Measurements from ENCODE around the gene PROM1. TPM values are rescaled to one million over a fixed set of nuclear protein-coding genes. Genes with fewer than 3 reads are reported as not detected.

Gene PROM1
- total RNA-seq, 5 donors from 2014 or later (not counting 1 experiment from before 2014, with no cell fraction given): 0.38 to 2.0 (median 1.4) TPM

DNA sequence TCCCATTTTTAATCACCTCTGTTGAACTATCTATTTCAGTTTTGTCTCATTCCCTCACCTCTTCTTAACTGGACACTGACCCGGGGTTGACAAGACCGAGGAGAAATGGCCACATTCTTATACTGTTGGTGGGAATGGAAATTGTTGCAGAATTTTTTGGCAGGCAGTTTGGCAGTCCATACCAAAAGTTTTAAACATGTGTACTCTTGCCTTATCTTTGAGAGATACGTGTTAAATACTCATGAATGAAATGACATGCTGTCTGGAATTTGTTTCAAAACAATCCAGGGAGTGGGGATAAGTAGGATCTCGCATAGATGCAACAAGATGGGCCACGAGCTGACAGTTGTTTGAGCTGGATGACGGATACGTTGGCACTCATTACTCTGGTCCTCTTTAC is 157.3 kb downstream of the PROM1 start:
- ATAC-seq (replicated peaks in 1 of 4): no peak
- H3K4me3 ChIP-seq (ENCODE audit: control insufficient read depth in 1 of 2, extremely low read depth in 1 of 2, low read length in 1 of 2): no peak overlapping the region
- WGBS (ENCODE audit: insufficient coverage): 67% methylated on average over 1 of the region's 7 CpGs
- H3K27me3 ChIP-seq (replicated peaks in 1 of 2; ENCODE audit: control insufficient read depth in 2 of 2, extremely low read depth in 1 of 2, insufficient read depth in 2 of 2, low read length in 1 of 2): peaks cover 0 to 14% of the 10 kb centered on the region in 2 experiments
- Mint-ChIP-seq H3K4me3 (no peak overlapping the region), H3K27me3 (peaks cover 11 to 22% of the 10 kb centered on the region in 2 donors), H3K9me3 (no peaks in the 10 kb centered on the region), H3K4me1 (peaks cover 0 to 8% (median 0%) of the 10 kb centered on the region in 3 donors), H3K36me3 (no peaks in the 10 kb centered on the region), H3K27ac (no peak overlapping the region)
- peaks cover 0 to 2% of the 10 kb centered on the region in 2 experiments for H3K4me1 ChIP-seq (ENCODE audit: control insufficient read depth in 1 of 2, extremely low read depth in 1 of 2, insufficient read depth in 2 of 2, low read length in 2 of 2)
- no peak for DNase-seq
- POLR2A ChIA-PET: no interaction called here
- H3K36me3 ChIP-seq (ENCODE audit: control insufficient read depth in 2 of 2, extremely low read depth in 1 of 2, insufficient read depth in 1 of 2, low read length in 1 of 2): no peaks in the 10 kb centered on the region
- no peak overlapping the region for H3K27ac ChIP-seq (ENCODE audit: low read length)
- CTCF ChIA-PET: interaction anchor here in 1 of 2 donors (0.7 kb wide), 1 partner anchor 551 kb away, joined by 3 read pairs; no protein-coding TSS in a partner anchor
- H3K9me3 ChIP-seq: no peaks in the 10 kb centered on the region

DNA sequence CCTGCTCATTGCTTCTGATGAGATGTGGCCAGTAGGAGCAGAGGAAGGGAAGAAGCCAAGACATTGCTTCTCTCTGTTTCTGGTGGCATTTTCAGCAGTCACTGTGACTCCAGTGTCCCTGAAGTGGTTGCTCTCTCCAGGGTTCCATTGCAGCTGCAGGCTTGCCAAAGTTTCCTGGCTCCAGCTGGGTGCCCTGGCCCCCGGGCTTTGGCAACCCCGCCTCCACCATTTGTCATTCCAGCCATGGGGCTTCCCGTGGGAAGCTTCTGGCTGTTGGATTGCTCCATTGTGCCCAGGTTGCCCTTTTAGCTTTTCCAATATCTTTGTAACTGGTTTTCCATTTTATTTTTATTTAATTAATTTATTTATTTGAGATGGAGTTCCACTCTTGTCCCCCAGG is 158.0 kb downstream of the PROM1 start:
- Histone ChIP-seq H3K4me3 (ENCODE audit: control insufficient read depth in 1 of 2, extremely low read depth in 1 of 2, low read length in 1 of 2) (no peak overlapping the region), H3K36me3 (ENCODE audit: control insufficient read depth in 2 of 2, extremely low read depth in 1 of 2, insufficient read depth in 1 of 2, low read length in 1 of 2) (no peaks in the 10 kb centered on the region), H3K27ac (ENCODE audit: low read length) (no peak overlapping the region), H3K9me3 (no peaks in the 10 kb centered on the region), H3K4me1 (ENCODE audit: control insufficient read depth in 1 of 2, extremely low read depth in 1 of 2, insufficient read depth in 2 of 2, low read length in 2 of 2) (peaks cover 0 to 2% of the 10 kb centered on the region in 2 experiments), H3K27me3 (replicated peaks in 1 of 2; ENCODE audit: control insufficient read depth in 2 of 2, extremely low read depth in 1 of 2, insufficient read depth in 2 of 2, low read length in 1 of 2) (peaks cover 0 to 14% of the 10 kb centered on the region in 2 experiments)
- H3K9me3 Mint-ChIP-seq: no peaks in the 10 kb centered on the region
- DNase-seq (no peak), ATAC-seq (replicated peaks in 1 of 4) (no peak)
- no peaks in the 10 kb centered on the region for H3K36me3 Mint-ChIP-seq
- no peak overlapping the region for H3K27ac Mint-ChIP-seq
- POLR2A ChIA-PET: no interaction called here
- CTCF ChIA-PET: interaction anchor here in 1 of 2 donors (0.9 kb wide), 1 partner anchor 208 kb away, joined by 3 read pairs; no protein-coding TSS in a partner anchor
- WGBS (ENCODE audit: insufficient coverage): no CpG with 5 or more reads among the region's 3 CpGs
- H3K4me1 Mint-ChIP-seq: peaks cover 0 to 7% (median 0%) of the 10 kb centered on the region in 3 donors
- no peak overlapping the region for H3K4me3 Mint-ChIP-seq
- peaks cover 13 to 16% of the 10 kb centered on the region in 2 donors for H3K27me3 Mint-ChIP-seq

DNA sequence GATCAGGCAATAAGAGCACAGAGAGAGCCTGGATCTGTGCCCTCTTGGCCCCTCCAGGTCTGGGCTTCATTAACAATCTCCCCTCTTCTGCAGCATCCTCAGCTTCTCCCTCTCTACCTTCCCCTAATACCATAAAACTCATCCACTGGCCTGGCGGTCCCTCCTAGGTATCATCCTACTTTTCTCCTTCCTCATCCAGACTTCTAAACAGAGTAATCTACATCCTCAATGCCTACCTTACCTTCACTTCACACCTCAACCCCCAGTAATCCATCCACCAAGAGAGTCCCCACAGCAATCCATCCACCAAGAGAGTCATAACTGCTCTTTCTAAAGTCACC is 162.3 kb downstream of the PROM1 start:
- no peak for ATAC-seq (replicated peaks in 1 of 4)
- Mint-ChIP-seq H3K4me1 (no peaks in the 10 kb centered on the region), H3K36me3 (no peaks in the 10 kb centered on the region), H3K4me3 (no peak overlapping the region), H3K27me3 (peaks cover 16 to 24% of the 10 kb centered on the region in 2 donors), H3K9me3 (no peaks in the 10 kb centered on the region), H3K27ac (no peak overlapping the region)
- Histone ChIP-seq H3K27ac (ENCODE audit: low read length) (no peak overlapping the region), H3K36me3 (ENCODE audit: control insufficient read depth in 2 of 2, extremely low read depth in 1 of 2, insufficient read depth in 1 of 2, low read length in 1 of 2) (no peaks in the 10 kb centered on the region), H3K4me3 (ENCODE audit: control insufficient read depth in 1 of 2, extremely low read depth in 1 of 2, low read length in 1 of 2) (no peak overlapping the region), H3K9me3 (no peaks in the 10 kb centered on the region), H3K4me1 (ENCODE audit: control insufficient read depth in 1 of 2, extremely low read depth in 1 of 2, insufficient read depth in 2 of 2, low read length in 2 of 2) (no peaks in the 10 kb centered on the region), H3K27me3 (replicated peaks in 1 of 2; ENCODE audit: control insufficient read depth in 2 of 2, extremely low read depth in 1 of 2, insufficient read depth in 2 of 2, low read length in 1 of 2) (peaks cover 0 to 12% of the 10 kb centered on the region in 2 experiments)
- no peak for DNase-seq
- WGBS (ENCODE audit: insufficient coverage): 94% methylated on average over 1 of the region's 1 CpG
- POLR2A ChIA-PET: no interaction called here
- CTCF ChIA-PET: interaction anchor here in 1 of 2 donors (0.6 to 1.3 kb wide), 2 partner anchors 8 to 393 kb away, joined by 3 to 4 read pairs; no protein-coding TSS in a partner anchor

DNA sequence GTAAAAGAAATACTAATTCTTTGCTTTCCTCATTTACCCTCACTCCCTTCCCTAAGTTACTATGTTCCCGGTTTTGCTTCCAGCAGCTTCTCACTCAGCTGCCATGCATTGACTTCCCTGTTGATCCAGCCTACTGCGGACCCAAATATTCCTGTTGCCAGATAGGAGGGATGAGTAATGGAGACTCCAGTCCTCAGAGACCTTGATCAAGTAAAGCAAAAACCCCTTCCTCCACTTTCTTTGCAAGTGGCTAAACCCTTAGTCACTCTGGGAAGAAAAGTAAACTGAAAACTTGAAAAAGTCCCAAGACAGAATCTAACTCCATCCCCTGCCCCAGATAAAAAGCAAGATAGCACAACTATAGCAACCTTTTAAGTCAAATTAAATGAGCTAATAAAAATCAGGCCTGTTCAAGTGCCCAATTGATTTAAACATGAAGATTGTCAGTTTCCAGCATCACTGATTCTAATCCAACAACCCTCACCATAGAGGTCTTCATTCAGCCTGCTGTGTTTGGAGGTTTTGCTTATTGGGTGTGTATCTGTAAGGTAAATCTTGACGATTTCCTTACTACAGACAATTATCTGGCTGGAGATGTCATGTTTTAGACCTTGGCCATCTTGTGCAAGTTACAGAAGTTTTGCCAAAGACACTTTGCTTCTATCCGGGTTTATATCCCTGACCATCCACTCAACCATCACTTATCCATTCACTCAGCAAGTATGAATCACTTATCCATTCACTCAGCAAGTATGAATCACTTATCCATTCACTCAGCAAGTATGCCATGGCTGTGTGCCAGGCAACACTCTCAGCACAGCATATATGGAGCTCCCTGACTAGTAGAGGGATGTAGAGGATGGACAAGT is 162.9 kb downstream of the PROM1 start:
- Histone ChIP-seq H3K36me3 (ENCODE audit: control insufficient read depth in 2 of 2, extremely low read depth in 1 of 2, insufficient read depth in 1 of 2, low read length in 1 of 2) (no peaks in the 10 kb centered on the region), H3K27ac (ENCODE audit: low read length) (no peak overlapping the region), H3K4me1 (ENCODE audit: control insufficient read depth in 1 of 2, extremely low read depth in 1 of 2, insufficient read depth in 2 of 2, low read length in 2 of 2) (no peaks in the 10 kb centered on the region), H3K9me3 (no peaks in the 10 kb centered on the region), H3K27me3 (replicated peaks in 1 of 2; ENCODE audit: control insufficient read depth in 2 of 2, extremely low read depth in 1 of 2, insufficient read depth in 2 of 2, low read length in 1 of 2) (peaks cover 0 to 13% of the 10 kb centered on the region in 2 experiments), H3K4me3 (ENCODE audit: control insufficient read depth in 1 of 2, extremely low read depth in 1 of 2, low read length in 1 of 2) (no peak overlapping the region)
- H3K27me3 Mint-ChIP-seq: peaks cover 14 to 23% of the 10 kb centered on the region in 2 donors
- ChIA-PET POLR2A (no interaction called here), CTCF (no interaction called here)
- no peak overlapping the region for H3K4me3 Mint-ChIP-seq
- no peaks in the 10 kb centered on the region for H3K4me1 Mint-ChIP-seq
- 100% methylated on average over 1 of the region's 4 CpGs for WGBS (ENCODE audit: insufficient coverage)
- no peak for DNase-seq
- ATAC-seq (replicated peaks in 1 of 4): no peak
- no peaks in the 10 kb centered on the region for H3K36me3 Mint-ChIP-seq
- no peak overlapping the region for H3K27ac Mint-ChIP-seq
- H3K9me3 Mint-ChIP-seq: peaks cover 0 to 3% (median 3%) of the 10 kb centered on the region in 3 donors

DNA sequence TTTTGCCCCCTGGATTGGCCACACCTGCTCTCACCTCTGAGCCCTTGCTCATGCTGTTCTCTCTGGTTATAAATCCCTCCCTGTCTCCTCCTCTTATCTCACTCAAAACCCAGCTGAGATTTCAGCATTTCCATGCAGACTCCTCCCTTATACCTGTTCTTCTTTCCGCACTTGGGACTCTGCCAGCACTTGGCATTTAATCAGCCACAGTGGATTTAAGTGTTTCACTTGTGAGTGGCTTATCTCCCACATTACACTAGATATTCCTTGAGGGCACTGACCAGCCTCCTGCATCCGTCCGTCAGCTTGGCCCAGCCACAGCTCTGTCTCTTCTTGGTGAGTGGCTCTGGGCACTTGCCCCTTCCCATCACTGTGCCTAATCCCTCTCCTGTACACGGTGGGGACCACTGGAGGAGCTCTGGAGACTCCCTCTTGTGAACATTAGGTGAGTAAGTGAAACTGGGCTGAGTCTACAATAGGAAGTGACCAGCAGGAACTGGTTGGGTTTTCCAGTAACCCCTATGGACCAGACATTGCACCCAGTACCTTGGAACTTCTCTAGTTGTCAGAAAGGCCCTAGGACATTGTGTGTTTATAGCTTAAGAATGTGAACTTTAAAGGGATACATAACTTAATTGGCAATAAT is 165.2 kb downstream of the PROM1 start:
- no peak for ATAC-seq (replicated peaks in 1 of 4)
- 100% methylated on average over 2 of the region's 4 CpGs for WGBS (ENCODE audit: insufficient coverage)
- peaks cover 15 to 27% of the 10 kb centered on the region in 2 donors for H3K27me3 Mint-ChIP-seq
- Histone ChIP-seq H3K4me3 (ENCODE audit: control insufficient read depth in 1 of 2, extremely low read depth in 1 of 2, low read length in 1 of 2) (no peak overlapping the region), H3K4me1 (ENCODE audit: control insufficient read depth in 1 of 2, extremely low read depth in 1 of 2, insufficient read depth in 2 of 2, low read length in 2 of 2) (no peaks in the 10 kb centered on the region), H3K9me3 (no peaks in the 10 kb centered on the region), H3K27me3 (replicated peaks in 1 of 2; ENCODE audit: control insufficient read depth in 2 of 2, extremely low read depth in 1 of 2, insufficient read depth in 2 of 2, low read length in 1 of 2) (peaks cover 0 to 11% of the 10 kb centered on the region in 2 experiments), H3K36me3 (ENCODE audit: control insufficient read depth in 2 of 2, extremely low read depth in 1 of 2, insufficient read depth in 1 of 2, low read length in 1 of 2) (no peaks in the 10 kb centered on the region), H3K27ac (ENCODE audit: low read length) (no peak overlapping the region)
- no peaks in the 10 kb centered on the region for H3K36me3 Mint-ChIP-seq
- no peak overlapping the region for H3K4me3 Mint-ChIP-seq
- DNase-seq: no peak
- H3K4me1 Mint-ChIP-seq: no peaks in the 10 kb centered on the region
- H3K27ac Mint-ChIP-seq: no peak overlapping the region
- POLR2A ChIA-PET: no interaction called here
- H3K9me3 Mint-ChIP-seq: peaks cover 0 to 6% (median 5%) of the 10 kb centered on the region in 3 donors
- CTCF ChIA-PET: interaction anchor here in 1 of 2 donors (0.9 kb wide), 1 partner anchor 52 kb away, joined by 3 read pairs; no protein-coding TSS in a partner anchor
